T-cell (primary cell): ENCODE measurements around the gene MVB12B. TPM values are rescaled to one million over a fixed set of nuclear protein-coding genes. Genes with fewer than 3 reads are reported as not detected.
A peak's percentile ranks its signal among the peaks of the same experiment; 100 is the strongest.

ENCODE experiments used
- ATAC-seq, 4 experiments: fragments of 200-7000 bp in 3 of 4; fragments of 150-1000 bp in 1 of 4; cut with Tn5 transposase; replicated peaks in 1 of 4; 1 replicate in 3 of 4; 2 replicates in 1 of 4; pipeline ENCODE4 v1.10.0; 2021; ENCODE audit warnings: moderate library complexity in 3 of 4, mild to moderate bottlenecking in 2 of 4, moderate number of reproducible peaks in 1 of 4
- CTCF ChIA-PET, 2 donors: fragments of 300-600 bp; sonication (Branson Sonifier 250); formaldehyde crosslinking; loops; one replicate each; lab custom pipeline; 2022; ENCODE audit warnings: antibody characterized with exemption in 2 of 2; lab: Charles Lee
- POLR2A ChIA-PET, 2 donors: fragments of 300-600 bp; sonication (Branson Sonifier 250); formaldehyde crosslinking; loops; one replicate each; lab custom pipeline; 2022; ENCODE audit warnings: antibody characterized with exemption in 2 of 2; lab: Charles Lee
- DNase-seq, 35 experiments: peaks; one replicate each; pipeline versions ENCODE4 v3.0.0 to v3.0.0-alpha.2; 2013 to 2023
- H3K27ac ChIP-seq: one replicate; pipeline ENCODE4 v1.5.1; 2013; ENCODE audit warnings: low read length
- H3K27me3 ChIP-seq, 2 experiments: replicated peaks in 1 of 2; 1 replicate in 1 of 2; 2 replicates in 1 of 2; pipeline versions ENCODE4 v1.6.1 to v1.7.0; 2013; ENCODE audit warnings: low read length in 1 of 2, mixed read lengths in 1 of 2; ENCODE audit not compliant: control insufficient read depth in 2 of 2, insufficient read depth in 2 of 2; ENCODE audit errors: extremely low read depth in 1 of 2
- H3K36me3 ChIP-seq, 2 donors: 1 replicate in 1 of 2; 2 replicates in 1 of 2; pipeline versions ENCODE4 v1.6.1 to v1.7.0; 2013; ENCODE audit warnings: low read length in 1 of 2; ENCODE audit not compliant: control insufficient read depth in 2 of 2, insufficient read depth in 1 of 2; ENCODE audit errors: extremely low read depth in 1 of 2
- H3K4me1 ChIP-seq, 2 experiments: 1 replicate in 1 of 2; 2 replicates in 1 of 2; pipeline versions ENCODE4 v1.6.1 to v1.7.0; 2013; ENCODE audit warnings: low read length in 2 of 2, mixed read lengths in 1 of 2; ENCODE audit not compliant: insufficient read depth in 2 of 2, control insufficient read depth in 1 of 2; ENCODE audit errors: extremely low read depth in 1 of 2
- H3K4me3 ChIP-seq, 2 donors: 1 replicate in 1 of 2; 2 replicates in 1 of 2; pipeline versions ENCODE4 v1.5.1 to v1.7.0; 2013; ENCODE audit warnings: mild to moderate bottlenecking in 2 of 2, low read length in 1 of 2, moderate library complexity in 1 of 2; ENCODE audit not compliant: control insufficient read depth in 1 of 2; ENCODE audit errors: extremely low read depth in 1 of 2
- H3K9me3 ChIP-seq: 2 replicates; pipeline ENCODE4 v1.7.0; 2013
- H3K27ac Mint-ChIP-seq, 2 donors: one replicate each; pipeline ENCODE4 v1.8.0; 2020 to 2021; ENCODE audit warnings: mild to moderate bottlenecking in 2 of 2, mixed read lengths in 2 of 2
- H3K27me3 Mint-ChIP-seq, 2 donors: one replicate each; pipeline ENCODE4 v1.8.0; 2021 to 2022; ENCODE audit warnings: mixed read lengths in 2 of 2
- H3K36me3 Mint-ChIP-seq: one replicate; pipeline ENCODE4 v1.8.0; 2021; ENCODE audit warnings: mixed read lengths
- H3K4me1 Mint-ChIP-seq, 3 donors: one replicate each; pipeline ENCODE4 v1.8.0; 2020 to 2022; ENCODE audit warnings: mixed read lengths in 3 of 3, mild to moderate bottlenecking in 1 of 3
- H3K4me3 Mint-ChIP-seq, 3 donors: one replicate each; pipeline ENCODE4 v1.8.0; 2020 to 2022; ENCODE audit warnings: mild to moderate bottlenecking in 3 of 3, mixed read lengths in 3 of 3, moderate library complexity in 3 of 3
- H3K9me3 Mint-ChIP-seq, 3 donors: one replicate each; pipeline ENCODE4 v1.8.0; 2020 to 2022; ENCODE audit warnings: mixed read lengths in 3 of 3
- WGBS: methylation state at CpG from one replicate; pipeline ENCODE4 v1.1.5; 2013; ENCODE audit warnings: missing lambda C conversion rate; ENCODE audit not compliant: insufficient coverage; 5-methylcytosine and 5-hydroxymethylcytosine counted together
- total RNA-seq, 35 experiments: library from RNA in 6 of 35; stranded (reverse) in 6 of 35; fragments of 120-200 nt in 1 of 35; gene quantifications; one replicate each; pipeline versions ENCODE4 v1.2.1 to v1.2.4 and lab custom pipeline; 2013 to 2026

The MVB12B gene
- total RNA-seq, 5 donors from 2014 or later (not counting 1 experiment from before 2014, with no cell fraction given) = 8.2 to 25.2 (median 10.6) TPM

- CTCF ChIA-PET = interaction anchor here in 1 of 2 donors (1.0 kb wide), 1 partner anchor 90 kb away, joined by 3 read pairs; no protein-coding TSS in a partner anchor
- Mint-ChIP-seq H3K4me3 (no peak overlapping the region), H3K36me3 (peaks cover 3% of the 10 kb centered on the region), H3K9me3 (no peaks in the 10 kb centered on the region), H3K27ac (no peak overlapping the region), H3K27me3 (no peaks in the 10 kb centered on the region), H3K4me1 (peaks cover 7 to 17% (median 16%) of the 10 kb centered on the region in 3 donors)
- no peak for ATAC-seq
- DNase-seq = no peak
- Histone ChIP-seq H3K4me3 (no peak overlapping the region), H3K36me3 (no peaks in the 10 kb centered on the region), H3K4me1 (peaks cover 0 to 13% of the 10 kb centered on the region in 2 experiments), H3K27ac (no peak overlapping the region), H3K27me3 (no peaks in the 10 kb centered on the region), H3K9me3 (no peaks in the 10 kb centered on the region)
- POLR2A ChIA-PET = no interaction called here
- WGBS = 94% methylated on average over 6 of the region's 8 CpGs
Observed at GRCh38 chr9:126488881-126489404, 162.3 kb downstream of the MVB12B start.

DNA sequence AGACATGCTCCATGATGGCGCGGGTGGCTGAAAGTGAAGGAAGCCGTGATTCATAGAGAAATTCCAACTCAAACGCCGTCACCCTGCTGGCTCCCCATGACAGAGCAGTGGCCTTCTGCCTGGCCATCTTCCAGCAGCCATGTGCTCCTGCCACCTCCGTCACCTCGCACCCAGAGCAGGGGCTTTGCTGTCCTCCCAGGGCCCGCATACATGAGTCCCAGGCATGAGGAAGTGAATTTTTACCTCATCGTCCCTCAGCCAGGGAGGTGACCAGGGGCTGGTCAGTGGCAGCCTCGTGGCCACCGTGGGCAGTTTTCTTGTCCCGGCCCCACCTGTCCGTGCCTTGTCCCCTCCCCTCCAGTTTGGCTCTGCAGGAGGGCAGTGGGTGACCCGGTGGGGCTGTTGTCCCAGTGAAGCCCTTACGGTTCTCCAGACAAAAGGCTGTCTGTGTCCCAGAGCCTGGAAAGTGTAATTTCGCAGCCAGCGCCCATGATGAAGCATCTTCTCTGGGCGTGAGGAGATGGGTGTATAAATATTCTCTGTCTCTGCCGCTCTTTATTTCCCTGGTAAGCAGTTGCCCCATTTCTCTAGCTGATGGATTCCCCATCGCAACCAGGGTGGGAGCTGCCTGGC, 163.1 kb downstream of the MVB12B start:
- Histone ChIP-seq H3K9me3 (no peaks in the 10 kb centered on the region), H3K36me3 (no peaks in the 10 kb centered on the region), H3K4me3 (no peak overlapping the region), H3K27me3 (no peaks in the 10 kb centered on the region), H3K27ac (no peak overlapping the region), H3K4me1 (peaks cover 0 to 9% of the 10 kb centered on the region in 2 experiments)
- Mint-ChIP-seq H3K9me3 (no peaks in the 10 kb centered on the region), H3K36me3 (no peaks in the 10 kb centered on the region), H3K4me3 (no peak overlapping the region), H3K27me3 (no peaks in the 10 kb centered on the region), H3K4me1 (peaks cover 6 to 14% (median 13%) of the 10 kb centered on the region in 3 donors), H3K27ac (no peak overlapping the region)
- WGBS = 91% methylated on average over 17 of the region's 20 CpGs
- DNase-seq (no peak), ATAC-seq (no peak)
- POLR2A ChIA-PET = no interaction called here
- CTCF ChIA-PET = interaction anchor here in 1 of 2 donors (2.2 kb wide), 1 partner anchor 188 kb away, joined by 21 read pairs; no protein-coding TSS in a partner anchor

DNA sequence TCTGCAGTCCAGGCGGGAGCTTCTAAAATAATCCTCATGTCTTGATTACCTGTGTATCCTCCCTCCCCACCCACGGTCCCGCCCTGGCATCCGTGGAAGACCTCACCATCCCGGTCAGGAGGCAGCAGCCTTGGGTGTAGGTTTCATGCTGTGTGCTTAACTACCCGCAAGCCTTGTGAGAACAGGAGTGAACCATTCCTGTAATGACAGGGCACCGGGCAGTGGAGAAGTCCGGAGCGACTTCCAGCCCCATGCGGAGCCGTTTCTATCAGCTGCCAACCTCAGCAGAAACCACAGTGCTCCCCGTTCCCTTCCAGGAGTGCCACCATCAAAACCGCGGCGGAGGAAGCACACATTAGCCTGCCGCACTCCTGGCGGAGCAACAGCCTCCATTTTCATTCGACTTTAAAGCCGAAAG, 163.6 kb downstream of the MVB12B start:
- Mint-ChIP-seq H3K4me3 (peak overlapping the region; percentile 17 to 37 (median 24)), H3K27ac (no peak overlapping the region), H3K36me3 (no peaks in the 10 kb centered on the region), H3K27me3 (no peaks in the 10 kb centered on the region), H3K4me1 (peaks cover 6 to 14% (median 13%) of the 10 kb centered on the region in 3 donors), H3K9me3 (no peaks in the 10 kb centered on the region)
- Histone ChIP-seq H3K4me1 (peaks cover 0 to 9% of the 10 kb centered on the region in 2 experiments), H3K27me3 (no peaks in the 10 kb centered on the region), H3K27ac (no peak overlapping the region), H3K9me3 (no peaks in the 10 kb centered on the region), H3K4me3 (no peak overlapping the region), H3K36me3 (no peaks in the 10 kb centered on the region)
- CTCF ChIA-PET = interaction anchor here (1.6 to 2.2 kb wide), 6 partner anchors 9 to 188 kb away, joined by 4 to 21 read pairs (median 7); no protein-coding TSS in a partner anchor
- POLR2A ChIA-PET = no interaction called here
- ATAC-seq = peak in 2 of 4 experiments; percentile 29 to 33
- DNase-seq = no peak
- WGBS = 29% methylated on average over 9 of the region's 19 CpGs

DNA sequence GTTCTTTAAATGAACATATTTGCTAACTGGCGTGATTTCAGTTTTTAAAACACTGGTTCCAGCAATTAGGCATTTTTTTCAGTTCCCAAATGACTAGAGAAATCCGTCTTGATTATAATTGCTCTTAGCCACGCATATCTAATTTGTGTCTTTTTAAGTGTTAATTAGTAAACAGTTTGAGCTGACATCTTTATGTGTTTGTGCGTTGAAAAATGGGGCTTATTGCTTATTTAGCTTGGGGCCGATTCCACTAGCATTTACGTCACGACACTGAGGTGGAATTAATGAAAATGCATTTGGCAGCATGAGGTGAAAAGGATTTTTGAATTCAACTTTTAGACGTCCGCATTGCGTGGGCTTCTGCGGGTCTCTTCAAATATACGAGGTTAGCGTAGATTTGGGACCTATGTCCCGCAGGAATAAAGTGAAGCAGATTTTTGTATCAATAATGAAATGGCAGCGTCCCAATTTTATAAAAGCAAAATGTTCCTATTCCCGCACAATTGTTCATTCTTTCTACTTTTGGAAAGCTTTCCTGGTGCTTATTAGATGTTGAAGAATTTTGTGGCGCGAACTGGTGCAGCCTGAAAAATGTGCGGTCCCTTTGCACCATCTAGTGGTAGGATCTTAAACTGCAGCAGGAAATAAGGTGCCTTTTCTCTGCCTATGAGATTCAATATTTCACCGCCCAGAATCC, 164.4 kb downstream of the MVB12B start:
- no peaks in the 10 kb centered on the region for H3K9me3 Mint-ChIP-seq
- peak; percentile 44 to 61 (median 51) for ATAC-seq
- Histone ChIP-seq H3K9me3 (no peaks in the 10 kb centered on the region), H3K4me3 (no peak overlapping the region), H3K27ac (no peak overlapping the region), H3K27me3 (no peaks in the 10 kb centered on the region), H3K4me1 (peaks cover 0 to 9% of the 10 kb centered on the region in 2 experiments), H3K36me3 (no peaks in the 10 kb centered on the region)
- no peaks in the 10 kb centered on the region for H3K36me3 Mint-ChIP-seq
- peak overlapping the region in 1 of 3 donors; percentile 11 for H3K4me3 Mint-ChIP-seq
- ChIA-PET CTCF (interaction anchor here (0.6 to 2.2 kb wide), 23 partner anchors 10 to 265 kb away, joined by 3 to 21 read pairs (median 5); no protein-coding TSS in a partner anchor), POLR2A (interaction anchor here in 1 of 2 donors (0.7 kb wide), 2 partner anchors 18 to 315 kb away, joined by 3 read pairs; no protein-coding TSS in a partner anchor)
- no peaks in the 10 kb centered on the region for H3K27me3 Mint-ChIP-seq
- H3K27ac Mint-ChIP-seq = no peak overlapping the region
- peak in 25 of 35 experiments; percentile 27 to 87 (median 47) for DNase-seq
- WGBS = 83% methylated on average over 3 of the region's 20 CpGs
- H3K4me1 Mint-ChIP-seq = peaks cover 6 to 14% (median 13%) of the 10 kb centered on the region in 3 donors

DNA sequence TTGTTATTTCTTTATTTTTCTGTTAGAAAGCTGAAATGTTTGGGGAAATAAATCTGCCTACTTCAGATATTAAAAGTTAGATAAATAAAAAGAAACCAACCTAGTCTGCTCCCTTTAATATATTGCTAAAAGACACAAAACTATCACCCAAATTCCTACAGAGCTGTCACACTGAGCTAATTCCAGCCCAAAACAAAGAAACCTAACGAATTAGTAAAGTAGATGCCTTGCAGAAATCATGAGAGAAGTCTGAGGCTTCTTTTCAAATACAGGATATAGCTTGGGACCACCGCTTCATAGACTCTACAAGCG, 164.9 kb downstream of the MVB12B start:
- H3K27ac ChIP-seq = no peak overlapping the region
- no peaks in the 10 kb centered on the region for H3K9me3 Mint-ChIP-seq
- CTCF ChIA-PET = interaction anchor here (0.6 to 2.2 kb wide), 22 partner anchors 10 to 265 kb away, joined by 3 to 21 read pairs (median 5); no protein-coding TSS in a partner anchor
- no peak overlapping the region for H3K4me3 ChIP-seq
- no peaks in the 10 kb centered on the region for H3K27me3 ChIP-seq
- H3K27ac Mint-ChIP-seq = no peak overlapping the region
- no peaks in the 10 kb centered on the region for H3K27me3 Mint-ChIP-seq
- WGBS = 40% methylated on average over 1 of the region's 3 CpGs
- DNase-seq (no peak), ATAC-seq (no peak)
- H3K4me1 ChIP-seq = peaks cover 0 to 9% of the 10 kb centered on the region in 2 experiments
- H3K4me1 Mint-ChIP-seq = peaks cover 6 to 14% (median 13%) of the 10 kb centered on the region in 3 donors
- no peaks in the 10 kb centered on the region for H3K9me3 ChIP-seq
- POLR2A ChIA-PET = interaction anchor here in 1 of 2 donors (0.7 kb wide), 2 partner anchors 18 to 315 kb away, joined by 3 read pairs; no protein-coding TSS in a partner anchor
- no peaks in the 10 kb centered on the region for H3K36me3 ChIP-seq
- H3K36me3 Mint-ChIP-seq = no peaks in the 10 kb centered on the region
- H3K4me3 Mint-ChIP-seq = peak overlapping the region in 1 of 3 donors; percentile 11

- Mint-ChIP-seq H3K4me1 (peaks cover 6 to 14% (median 13%) of the 10 kb centered on the region in 3 donors), H3K36me3 (no peaks in the 10 kb centered on the region), H3K27ac (no peak overlapping the region), H3K9me3 (no peaks in the 10 kb centered on the region), H3K27me3 (no peaks in the 10 kb centered on the region), H3K4me3 (no peak overlapping the region)
- Histone ChIP-seq H3K36me3 (no peaks in the 10 kb centered on the region), H3K4me1 (peaks cover 0 to 9% of the 10 kb centered on the region in 2 experiments), H3K4me3 (no peak overlapping the region), H3K27ac (no peak overlapping the region), H3K9me3 (no peaks in the 10 kb centered on the region), H3K27me3 (no peaks in the 10 kb centered on the region)
- DNase-seq (no peak), ATAC-seq (no peak)
- 94% methylated on average over 9 of the region's 10 CpGs for WGBS
- POLR2A ChIA-PET = no interaction called here
- CTCF ChIA-PET = interaction anchor here (0.8 to 2.2 kb wide), 18 partner anchors 11 to 193 kb away, joined by 3 to 21 read pairs (median 5); no protein-coding TSS in a partner anchor
Observed at GRCh38 chr9:126491949-126492348, 165.3 kb downstream of the MVB12B start.
